Smooth muscle cell (in vitro differentiated cells): Measurements from ENCODE around the gene AIP. TPM values are rescaled to one million over a fixed set of nuclear protein-coding genes. Genes with fewer than 3 reads are reported as not detected.
A peak's percentile ranks its signal among the peaks of the same experiment; 100 is the strongest.

Experiments
- DNase-seq: peaks from one replicate; lab custom pipeline; 2025; ENCODE audit not compliant: unreplicated experiment; lab: John Stamatoyannopoulos, UW
- H2AFZ ChIP-seq: fragments of 200-600 bp; sonication (generic); 2 replicates; pipeline ENCODE4 v1.6.0; 2016; ENCODE audit warnings: antibody characterized with exemption, low read depth, mild to moderate bottlenecking
- H3F3A ChIP-seq: fragments of 200-600 bp; sonication (generic); 2 replicates; pipeline ENCODE4 v1.6.0; 2017; ENCODE audit warnings: antibody characterized with exemption, low read depth
- H3K27ac ChIP-seq: fragments of 200-600 bp; sonication (generic); 2 replicates; pipeline ENCODE4 v1.5.1; 2016; ENCODE audit warnings: low read depth, mild to moderate bottlenecking
- H3K27me3 ChIP-seq: fragments of 200-600 bp; sonication (generic); 2 replicates; pipeline ENCODE4 v1.6.1; 2016; ENCODE audit warnings: low read depth, mild to moderate bottlenecking
- H3K36me3 ChIP-seq: fragments of 200-600 bp; sonication (generic); 2 replicates; pipeline ENCODE4 v1.5.1; 2016; ENCODE audit warnings: low read depth
- H3K4me1 ChIP-seq: fragments of 200-600 bp; sonication (generic); 2 replicates; pipeline ENCODE4 v1.5.1; 2016; ENCODE audit warnings: low read depth
- H3K4me2 ChIP-seq: fragments of 200-600 bp; sonication (generic); 2 replicates; pipeline ENCODE4 v1.6.0; 2016; ENCODE audit warnings: mild to moderate bottlenecking
- H3K4me3 ChIP-seq: fragments of 200-600 bp; sonication (generic); 2 replicates; pipeline ENCODE4 v1.5.1; 2016; ENCODE audit warnings: mild to moderate bottlenecking
- H3K79me2 ChIP-seq: fragments of 200-600 bp; sonication (generic); 2 replicates; pipeline ENCODE4 v1.6.0; 2016; ENCODE audit warnings: low read depth, mild to moderate bottlenecking
- H3K9ac ChIP-seq: fragments of 200-600 bp; sonication (generic); 2 replicates; pipeline ENCODE4 v1.6.0; 2016; ENCODE audit warnings: low read depth
- H3K9me3 ChIP-seq: fragments of 200-600 bp; sonication (generic); replicated peaks from 2 replicates; pipeline ENCODE4 v1.5.1; 2016; ENCODE audit warnings: low read depth
- H4K20me1 ChIP-seq: fragments of 200-600 bp; sonication (generic); 2 replicates; pipeline ENCODE4 v1.6.0; 2016; ENCODE audit warnings: low read depth
- WGBS: methylation state at CpG from one replicate; pipeline ENCODE4 v1.1.7; 2016; ENCODE audit warnings: low lambda C conversion rate; 5-methylcytosine and 5-hydroxymethylcytosine counted together
- polyA plus RNA-seq: library from polyadenylated mRNA; unstranded; fragments of >200 nt; fragmentation: Nextera tagmentation; extraction: Ambion mirVana; gene quantifications from 2 replicates; pipeline ENCODE4 v1.2.1, GENCODE V29; 2016
- total RNA-seq: library from RNA; depleted of rRNA; stranded (reverse); fragments of >200 nt; gene quantifications from 2 replicates; pipeline ENCODE4 v1.2.3, GENCODE V29; 2014
- TF ChIP-seq, protein P1 (sequence below): fragments of 200-600 bp; sonication (generic); IDR thresholded peaks from 2 replicates; pipeline ENCODE4 v1.5.1; 2017; ENCODE audit warnings: borderline replicate concordance, mild to moderate bottlenecking, antibody characterized with exemption; ENCODE audit not compliant: insufficient read depth, poor library complexity, severe bottlenecking

The AIP gene
- 35.3 and 36.8 TPM in 2 replicates for total RNA-seq
- polyA plus RNA-seq = 57.8 and 61.5 TPM in 2 replicates

DNA sequence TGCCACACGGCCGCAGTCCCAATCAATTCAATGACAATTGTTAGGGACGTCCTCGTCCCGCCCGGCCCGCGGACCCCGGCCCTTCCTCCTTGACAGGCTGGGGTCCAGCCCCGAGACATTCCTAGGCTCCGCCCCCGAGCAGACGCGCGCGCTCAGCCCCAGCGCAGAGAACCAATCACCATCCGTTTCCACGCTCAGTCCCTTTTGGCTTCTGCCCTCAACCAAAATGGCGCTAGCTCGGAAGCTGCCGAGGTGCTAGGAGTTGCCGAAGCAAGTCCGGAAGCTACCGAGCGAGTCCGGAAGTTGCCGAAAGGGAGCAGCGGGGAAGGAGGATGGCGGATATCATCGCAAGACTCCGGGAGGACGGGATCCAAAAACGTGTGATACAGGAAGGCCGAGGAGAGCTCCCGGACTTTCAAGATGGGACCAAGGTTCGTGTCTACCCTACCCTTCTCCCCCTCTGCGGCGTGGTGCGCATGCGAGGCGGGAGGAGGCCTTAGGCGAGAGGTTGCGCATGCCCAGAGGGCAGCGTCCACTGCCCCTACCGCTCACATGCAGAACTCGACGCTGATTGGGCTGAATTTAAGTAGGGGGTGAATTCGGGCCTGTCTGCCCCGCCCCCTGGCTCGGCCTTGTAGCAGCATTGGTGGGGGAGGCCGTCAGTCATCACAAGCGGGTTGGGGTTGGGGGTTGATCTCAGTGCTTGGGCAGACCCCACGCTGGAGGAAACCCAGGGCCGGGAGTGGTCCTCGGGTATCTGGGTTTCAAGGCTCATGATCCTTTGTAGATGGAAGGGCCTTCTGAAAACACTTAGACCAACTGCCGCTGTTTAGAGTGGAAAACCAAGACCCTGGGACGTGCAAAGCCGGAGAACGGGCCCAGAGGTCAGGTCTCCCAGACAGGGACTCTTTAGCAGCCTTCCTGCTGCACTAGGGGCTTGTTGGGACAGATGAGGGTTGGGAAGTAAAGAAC, at the start of gene AIP:
TSS of gene AIP (plus strand) at position 200 of the 972 bp plus-strand sequence. CDS start at position 333, 133 bp downstream.
- H3K4me3 ChIP-seq = peak within 1 kb of the TSS; percentile 56
- H3K36me3 ChIP-seq = no peaks in the 10 kb centered on the region
- H3K79me2 ChIP-seq = peaks cover 5% of the 10 kb centered on the region
- no peaks in the 10 kb centered on the region for H4K20me1 ChIP-seq
- no peaks in the 10 kb centered on the region for H3K9me3 ChIP-seq
- peak within 1 kb of the TSS; percentile 83 for H3K4me2 ChIP-seq
- peak; percentile 77 for DNase-seq
- peak within 1 kb of the TSS; percentile 50 for H3K27ac ChIP-seq
- H3K9ac ChIP-seq = peak within 1 kb of the TSS; percentile 75
- TF ChIP-seq, protein P1, sequence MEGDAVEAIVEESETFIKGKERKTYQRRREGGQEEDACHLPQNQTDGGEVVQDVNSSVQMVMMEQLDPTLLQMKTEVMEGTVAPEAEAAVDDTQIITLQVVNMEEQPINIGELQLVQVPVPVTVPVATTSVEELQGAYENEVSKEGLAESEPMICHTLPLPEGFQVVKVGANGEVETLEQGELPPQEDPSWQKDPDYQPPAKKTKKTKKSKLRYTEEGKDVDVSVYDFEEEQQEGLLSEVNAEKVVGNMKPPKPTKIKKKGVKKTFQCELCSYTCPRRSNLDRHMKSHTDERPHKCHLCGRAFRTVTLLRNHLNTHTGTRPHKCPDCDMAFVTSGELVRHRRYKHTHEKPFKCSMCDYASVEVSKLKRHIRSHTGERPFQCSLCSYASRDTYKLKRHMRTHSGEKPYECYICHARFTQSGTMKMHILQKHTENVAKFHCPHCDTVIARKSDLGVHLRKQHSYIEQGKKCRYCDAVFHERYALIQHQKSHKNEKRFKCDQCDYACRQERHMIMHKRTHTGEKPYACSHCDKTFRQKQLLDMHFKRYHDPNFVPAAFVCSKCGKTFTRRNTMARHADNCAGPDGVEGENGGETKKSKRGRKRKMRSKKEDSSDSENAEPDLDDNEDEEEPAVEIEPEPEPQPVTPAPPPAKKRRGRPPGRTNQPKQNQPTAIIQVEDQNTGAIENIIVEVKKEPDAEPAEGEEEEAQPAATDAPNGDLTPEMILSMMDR = no peak
- WGBS = 12% methylated on average over 59 of the region's 60 CpGs
- H3K27me3 ChIP-seq = no peaks in the 10 kb centered on the region
- peak within 1 kb of the TSS; percentile 91 for H2AFZ ChIP-seq
- no peaks in the 10 kb centered on the region for H3F3A ChIP-seq
- H3K4me1 ChIP-seq = peaks cover 8% of the 10 kb centered on the region

DNA sequence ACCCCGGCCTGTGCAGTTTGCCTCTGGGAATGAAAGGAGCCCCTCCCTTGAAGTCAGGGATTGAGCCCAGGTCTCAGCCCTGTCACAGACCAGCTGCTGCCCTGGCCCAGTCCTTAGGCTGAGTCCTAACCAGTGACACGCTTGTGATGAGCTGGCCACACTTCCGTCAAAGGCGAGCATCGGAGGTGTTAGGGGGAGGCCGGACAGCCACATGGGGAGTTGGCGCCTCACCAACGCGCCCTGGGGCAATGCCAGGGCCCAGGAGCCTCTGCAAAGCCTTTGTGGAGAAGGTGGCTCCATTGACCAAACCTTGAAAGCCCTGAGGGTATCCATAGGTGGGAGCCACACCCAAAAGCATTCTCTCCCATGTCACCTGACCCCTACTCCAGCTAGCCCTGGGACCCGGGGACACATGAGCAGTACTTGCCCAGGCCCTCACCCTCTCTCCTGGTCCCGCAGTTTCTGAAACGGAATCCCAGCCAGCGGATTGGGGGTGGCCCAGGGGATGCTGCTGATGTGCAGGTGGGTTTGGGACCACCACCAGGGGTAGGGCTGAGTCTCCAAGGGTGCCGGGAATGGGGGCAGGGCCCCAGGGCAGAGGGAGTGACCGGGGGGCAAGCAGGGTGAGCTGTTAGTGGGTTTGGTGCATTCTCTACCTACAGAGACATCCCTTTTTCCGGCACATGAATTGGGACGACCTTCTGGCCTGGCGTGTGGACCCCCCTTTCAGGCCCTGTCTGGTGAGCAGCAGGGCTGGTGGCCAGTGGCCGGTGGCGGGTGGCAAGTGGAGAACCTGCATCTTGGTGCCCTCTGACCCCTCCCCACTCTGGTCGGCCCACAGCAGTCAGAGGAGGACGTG, 49.1 kb upstream of the AIP start:
- H3K36me3 ChIP-seq = no peaks in the 10 kb centered on the region
- TF ChIP-seq, protein P1 = no peak
- no peak overlapping the region for H3K27ac ChIP-seq
- no peak overlapping the region for H3K9ac ChIP-seq
- no peaks in the 10 kb centered on the region for H3K9me3 ChIP-seq
- H3K79me2 ChIP-seq = peaks cover 19% of the 10 kb centered on the region
- H3K4me1 ChIP-seq = no peaks in the 10 kb centered on the region
- no peak overlapping the region for H3K4me2 ChIP-seq
- no peak overlapping the region for H2AFZ ChIP-seq
- no peaks in the 10 kb centered on the region for H4K20me1 ChIP-seq
- H3K4me3 ChIP-seq = no peak overlapping the region
- H3F3A ChIP-seq = no peaks in the 10 kb centered on the region
- DNase-seq = no peak
- whole genome bisulfite sequencing = 94% methylated on average over 22 of the region's 22 CpGs
- no peaks in the 10 kb centered on the region for H3K27me3 ChIP-seq

DNA sequence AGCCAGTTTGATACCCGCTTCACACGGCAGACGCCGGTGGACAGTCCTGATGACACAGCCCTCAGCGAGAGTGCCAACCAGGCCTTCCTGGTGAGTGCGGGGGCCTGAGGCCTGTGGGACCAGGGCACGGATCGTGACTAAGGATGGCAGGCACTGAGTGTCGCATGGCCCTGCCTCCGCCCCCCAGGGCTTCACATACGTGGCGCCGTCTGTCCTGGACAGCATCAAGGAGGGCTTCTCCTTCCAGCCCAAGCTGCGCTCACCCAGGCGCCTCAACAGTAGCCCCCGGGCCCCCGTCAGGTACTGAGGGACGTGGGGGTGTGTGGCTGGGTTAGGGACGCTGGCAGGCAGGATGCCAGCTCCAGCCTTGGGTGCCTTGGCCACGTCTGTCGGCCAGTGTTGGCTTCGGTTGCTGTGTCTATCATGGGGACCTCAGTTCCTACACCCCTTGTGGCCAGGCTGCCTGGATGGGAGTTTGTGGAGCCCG, 48.4 kb upstream of the AIP start:
- Histone ChIP-seq H2AFZ (no peak overlapping the region), H3K9me3 (no peaks in the 10 kb centered on the region), H3K4me1 (no peaks in the 10 kb centered on the region), H3K4me3 (no peak overlapping the region), H3K27ac (no peak overlapping the region), H3F3A (no peaks in the 10 kb centered on the region), H3K9ac (no peak overlapping the region), H4K20me1 (no peaks in the 10 kb centered on the region), H3K79me2 (peaks cover 13% of the 10 kb centered on the region), H3K4me2 (no peak overlapping the region), H3K27me3 (no peaks in the 10 kb centered on the region), H3K36me3 (no peaks in the 10 kb centered on the region)
- WGBS = 96% methylated on average over 23 of the region's 23 CpGs
- no peak for DNase-seq
- TF ChIP-seq, protein P1 = no peak
